GM10266 (cell line): ENCODE measurements around the gene TM4SF4.

Experiments
- DNase-seq: peaks from one replicate; pipeline ENCODE4 v3.0.0; 2012; ENCODE audit errors: extremely low spot score
- TF ChIP-seq, protein P1 (sequence below): IDR thresholded peaks from 2 replicates; pipeline ENCODE4 v1.5.1; 2012; ENCODE audit warnings: mild to moderate bottlenecking, low read depth; ENCODE audit not compliant: control insufficient read depth, insufficient read depth; ENCODE audit errors: missing control alignments

The TM4SF4 gene

DNA sequence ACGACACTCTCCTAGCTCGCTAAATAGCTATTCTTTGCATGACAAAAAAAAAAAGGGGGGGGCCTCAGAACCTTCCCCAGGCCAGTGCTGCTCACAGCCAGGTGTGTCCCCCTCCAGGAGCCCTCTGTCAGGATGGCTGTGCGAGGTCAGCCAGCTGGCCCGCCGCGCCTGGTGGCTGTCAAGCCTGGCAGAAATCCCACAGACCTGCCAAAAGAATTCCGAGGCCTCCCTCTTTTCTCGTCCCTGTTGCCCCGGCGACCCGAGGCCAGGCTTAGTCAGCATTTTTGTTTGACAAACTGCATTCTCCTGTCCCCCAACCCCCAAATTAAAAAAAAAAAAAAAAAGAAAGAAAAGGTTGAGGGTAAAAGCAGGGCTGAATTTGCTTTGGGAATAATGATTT, 61.9 kb downstream of the TM4SF4 start:
- DNase-seq, result no peak
- TF ChIP-seq, protein P1, sequence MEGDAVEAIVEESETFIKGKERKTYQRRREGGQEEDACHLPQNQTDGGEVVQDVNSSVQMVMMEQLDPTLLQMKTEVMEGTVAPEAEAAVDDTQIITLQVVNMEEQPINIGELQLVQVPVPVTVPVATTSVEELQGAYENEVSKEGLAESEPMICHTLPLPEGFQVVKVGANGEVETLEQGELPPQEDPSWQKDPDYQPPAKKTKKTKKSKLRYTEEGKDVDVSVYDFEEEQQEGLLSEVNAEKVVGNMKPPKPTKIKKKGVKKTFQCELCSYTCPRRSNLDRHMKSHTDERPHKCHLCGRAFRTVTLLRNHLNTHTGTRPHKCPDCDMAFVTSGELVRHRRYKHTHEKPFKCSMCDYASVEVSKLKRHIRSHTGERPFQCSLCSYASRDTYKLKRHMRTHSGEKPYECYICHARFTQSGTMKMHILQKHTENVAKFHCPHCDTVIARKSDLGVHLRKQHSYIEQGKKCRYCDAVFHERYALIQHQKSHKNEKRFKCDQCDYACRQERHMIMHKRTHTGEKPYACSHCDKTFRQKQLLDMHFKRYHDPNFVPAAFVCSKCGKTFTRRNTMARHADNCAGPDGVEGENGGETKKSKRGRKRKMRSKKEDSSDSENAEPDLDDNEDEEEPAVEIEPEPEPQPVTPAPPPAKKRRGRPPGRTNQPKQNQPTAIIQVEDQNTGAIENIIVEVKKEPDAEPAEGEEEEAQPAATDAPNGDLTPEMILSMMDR, result no peak

DNA sequence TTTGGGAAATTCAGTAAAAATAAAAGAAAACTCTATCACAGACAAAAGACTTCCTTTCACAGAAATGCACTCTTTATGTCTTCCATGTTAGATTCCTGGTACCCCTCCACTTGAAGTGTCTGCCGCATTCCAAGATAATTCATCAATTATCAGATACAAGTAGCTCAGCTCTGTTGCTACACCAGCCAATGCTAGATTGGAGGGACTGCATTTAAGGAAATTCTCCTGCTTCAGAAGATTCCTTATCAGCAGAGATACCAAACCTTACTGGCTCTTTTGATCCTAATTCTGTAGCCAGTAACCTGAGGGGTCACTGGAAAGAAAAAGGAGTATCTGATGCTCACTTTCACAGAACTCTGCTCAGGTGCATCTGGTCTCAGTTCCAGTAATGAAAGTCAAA, 63.9 kb downstream of the TM4SF4 start:
- TF ChIP-seq, protein P1, result no peak
- DNase-seq, result no peak

DNA sequence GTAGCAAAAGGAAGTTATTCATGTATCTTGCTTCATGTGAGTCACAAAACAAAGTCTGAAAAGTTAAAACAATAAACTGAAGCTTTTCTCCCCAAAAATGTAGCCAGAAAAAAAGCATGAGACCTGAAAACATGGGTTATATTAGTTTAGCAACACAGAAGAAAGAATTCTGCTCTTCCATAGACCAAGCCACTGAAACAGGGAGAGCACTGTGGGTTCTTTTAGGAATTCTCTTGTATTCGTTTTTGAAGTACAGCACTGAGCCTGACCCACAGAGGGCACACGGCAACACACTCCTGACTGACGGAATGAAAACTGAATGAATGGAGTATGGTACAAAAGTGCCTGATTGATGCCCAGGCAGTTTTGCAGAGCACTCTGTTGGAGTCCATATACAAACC, 66.6 kb downstream of the TM4SF4 start:
- TF ChIP-seq, protein P1, result no peak
- DNase-seq, result no peak

DNA sequence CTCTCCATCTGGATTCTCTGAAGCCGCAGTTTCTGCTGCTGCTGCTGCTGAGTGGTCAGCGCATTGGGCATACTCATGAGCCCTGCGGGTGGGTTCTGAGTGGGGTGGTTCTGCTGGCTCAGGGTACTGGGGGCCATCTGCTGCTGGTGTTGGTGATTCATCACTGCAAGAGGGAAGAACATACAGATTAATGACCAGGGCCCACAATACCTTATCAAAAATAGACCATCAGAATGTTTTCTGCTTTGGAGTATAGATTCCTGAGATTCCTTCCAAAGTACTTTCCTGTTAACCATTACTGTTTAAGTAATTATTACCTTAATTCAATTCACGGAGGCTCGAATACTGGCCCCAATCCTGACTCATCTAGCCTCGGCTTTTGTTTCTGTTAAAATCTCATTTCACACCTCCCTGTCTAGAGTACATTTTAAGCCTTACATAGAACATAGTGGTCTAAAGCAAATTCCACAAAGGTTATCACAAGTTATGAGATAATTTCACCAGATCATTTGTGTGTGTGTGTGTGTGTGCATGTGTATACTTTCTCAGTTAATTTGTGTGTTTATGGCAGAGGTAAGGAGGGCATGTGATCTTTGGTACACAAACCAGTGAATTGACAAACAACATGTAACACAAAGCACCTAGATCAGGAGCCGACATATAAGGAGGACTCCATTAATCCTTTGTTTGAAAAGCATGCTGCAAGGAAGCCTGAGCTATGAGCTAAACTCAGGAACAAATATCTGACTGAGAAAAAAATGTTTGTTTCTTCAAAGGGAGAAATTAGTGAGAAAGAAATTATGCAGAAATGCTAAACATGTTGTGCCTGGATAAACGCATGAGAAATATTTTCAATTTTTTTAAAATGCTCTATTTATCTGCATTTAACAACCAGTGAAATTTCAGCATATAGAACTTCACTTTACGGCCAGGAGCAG, 68.1 kb downstream of the TM4SF4 start:
- TF ChIP-seq, protein P1, result no peak

DNA sequence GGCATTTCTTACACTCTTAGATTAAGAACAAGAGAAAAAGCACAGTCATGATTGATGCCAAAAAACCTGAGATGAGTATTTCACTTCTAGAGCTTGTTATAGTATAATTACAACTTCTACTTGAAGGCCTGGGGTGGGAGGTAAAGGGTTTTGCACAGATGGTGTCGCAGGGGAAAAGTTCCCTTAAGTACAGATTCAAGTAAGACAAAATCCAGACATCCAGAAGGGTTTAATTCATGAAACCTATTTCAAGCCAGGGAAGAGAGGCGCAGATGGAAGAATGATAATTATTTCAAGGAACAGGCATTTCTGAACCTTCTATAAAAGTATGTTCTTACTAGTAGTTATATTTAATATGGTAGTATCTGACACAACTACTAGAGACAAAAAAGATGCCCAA, 70.6 kb downstream of the TM4SF4 start:
- TF ChIP-seq, protein P1, result no peak
- no peak for DNase-seq

More for the DNA sequence above, 68.1 kb downstream of the TM4SF4 start:
- DNase-seq, result no peak

DNA sequence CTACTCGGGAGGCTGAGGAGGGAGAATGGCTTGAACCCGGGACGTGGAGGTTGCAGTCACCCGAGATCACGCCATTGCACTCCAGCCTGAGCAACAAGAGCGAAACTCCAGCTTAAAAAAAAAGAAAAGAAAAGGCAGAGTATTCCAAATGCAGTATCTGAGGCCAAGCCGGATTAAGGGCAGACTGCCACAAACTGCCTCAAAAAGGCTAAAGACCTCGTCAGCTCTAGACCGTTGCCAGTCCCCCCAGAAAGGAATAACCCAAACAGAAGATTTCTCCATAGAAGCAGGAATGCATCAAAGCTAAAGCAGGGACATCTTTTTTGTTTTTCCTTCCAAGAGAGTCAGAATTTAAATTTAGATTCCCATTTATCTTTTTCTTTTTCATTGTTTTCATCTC, 72.9 kb downstream of the TM4SF4 start:
- TF ChIP-seq, protein P1, result no peak
- DNase-seq, result no peak

DNA sequence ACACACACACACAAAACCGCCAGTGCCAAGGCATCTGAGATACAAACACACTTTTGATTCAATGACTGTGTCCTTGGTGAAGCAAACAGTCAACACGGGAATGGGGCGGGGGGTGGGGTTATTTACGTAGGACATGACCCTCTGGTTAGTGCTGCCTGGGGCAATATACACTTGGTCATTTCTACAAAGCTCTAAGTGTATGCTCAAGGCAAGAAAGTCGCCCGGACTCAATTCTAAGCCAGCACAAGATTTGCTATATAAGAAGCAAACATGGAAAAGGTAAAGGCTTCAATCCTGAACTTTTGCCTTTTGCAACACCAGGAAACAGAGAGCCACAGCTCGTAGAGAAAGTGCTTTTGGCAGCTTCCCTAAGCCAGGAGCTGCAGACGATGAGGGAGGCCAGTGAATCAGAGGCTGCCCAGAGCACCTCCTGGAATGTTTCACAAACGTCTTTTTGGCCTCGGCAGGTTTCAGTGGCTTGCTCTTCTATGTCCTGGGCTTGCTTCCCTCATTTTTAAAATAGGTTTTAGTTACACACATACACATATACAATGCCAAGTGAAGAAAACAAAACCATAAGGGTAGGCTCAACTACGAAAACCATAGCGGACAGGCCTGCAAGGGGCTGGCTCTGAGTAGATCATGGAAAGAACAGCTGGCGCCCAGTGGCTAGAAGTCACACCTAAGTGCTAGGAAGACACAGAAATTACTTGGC, 73.6 kb downstream of the TM4SF4 start:
- TF ChIP-seq, protein P1, result no peak
- DNase-seq, result no peak
